Mesothelial cell of epicardium (in vitro differentiated cells): ENCODE results near the gene TMEM151A. TPM values are rescaled to one million over a fixed set of nuclear protein-coding genes. Genes with fewer than 3 reads are reported as not detected.

Source experiments
- DNase-seq, 2 experiments: peaks; one replicate each; pipeline ENCODE4 v3.0.0; 2021; ENCODE audit warnings: low spot score in 2 of 2; ENCODE audit not compliant: unreplicated experiment in 2 of 2
- H3K27ac Mint-ChIP-seq: 2 replicates; pipeline ENCODE4 v1.8.0; 2021; ENCODE audit warnings: mixed read lengths
- H3K27me3 Mint-ChIP-seq: 2 replicates; pipeline ENCODE4 v1.8.0; 2021; ENCODE audit warnings: low read depth, mixed read lengths
- H3K36me3 Mint-ChIP-seq: 2 replicates; pipeline ENCODE4 v1.8.0; 2021; ENCODE audit warnings: mixed read lengths
- H3K4me1 Mint-ChIP-seq: 2 replicates; pipeline ENCODE4 v1.8.0; 2021; ENCODE audit warnings: mixed read lengths
- H3K4me3 Mint-ChIP-seq: 2 replicates; pipeline ENCODE4 v1.8.0; 2021; ENCODE audit warnings: mild to moderate bottlenecking, moderate library complexity, mixed read lengths
- H3K9me3 Mint-ChIP-seq: 2 replicates; pipeline ENCODE4 v1.8.0; 2021; ENCODE audit warnings: mixed read lengths
- CTCF ChIP-seq: fragments of 200-600 bp; sonication (generic); IDR thresholded peaks from one replicate; pipeline ENCODE4 v1.5.0; 2021; ENCODE audit warnings: antibody characterized with exemption; ENCODE audit not compliant: unreplicated experiment
- total RNA-seq: library from RNA; stranded (reverse); gene quantifications from 3 replicates; pipeline ENCODE4 v1.2.1, GENCODE V29; 2021

The TMEM151A gene
- total RNA-seq, 1 donor from 2014 or later, result 1.3 TPM

- Mint-ChIP-seq H3K36me3 (no peaks in the 10 kb centered on the region), H3K4me1 (peaks cover 28% of the 10 kb centered on the region), H3K27ac (peak overlapping the region; percentile 98), H3K27me3 (peaks cover 5% of the 10 kb centered on the region), H3K4me3 (peak overlapping the region; percentile 84), H3K9me3 (no peaks in the 10 kb centered on the region)
- peak; percentile 9 for TF ChIP-seq CTCF
- peak; percentile 82 to 93 for DNase-seq
These were observed 20.4 kb downstream of the TMEM151A start for GRCh38 chr11:66311965-66312548.

GRCh38 chr11:66312549-66313320, 21.0 kb downstream of the TMEM151A start:
- Mint-ChIP-seq H3K9me3 (no peaks in the 10 kb centered on the region), H3K27ac (peak overlapping the region; percentile 98), H3K27me3 (peaks cover 3% of the 10 kb centered on the region), H3K4me1 (peaks cover 34% of the 10 kb centered on the region), H3K36me3 (no peaks in the 10 kb centered on the region), H3K4me3 (peak overlapping the region; percentile 84)
- DNase-seq, result peak; percentile 99 to 100
- no peak for TF ChIP-seq CTCF

- peak overlapping the region; percentile 84 for H3K4me3 Mint-ChIP-seq
- H3K27me3 Mint-ChIP-seq, result peaks cover 3% of the 10 kb centered on the region
- TF ChIP-seq CTCF, result peak; percentile 23
- H3K27ac Mint-ChIP-seq, result peak overlapping the region; percentile 98
- DNase-seq, result peak; percentile 56 to 69
- peaks cover 41% of the 10 kb centered on the region for H3K4me1 Mint-ChIP-seq
- H3K36me3 Mint-ChIP-seq, result no peaks in the 10 kb centered on the region
- H3K9me3 Mint-ChIP-seq, result no peaks in the 10 kb centered on the region
These were observed 21.9 kb downstream of the TMEM151A start for GRCh38 chr11:66313321-66314185.

- no peak for TF ChIP-seq CTCF
- DNase-seq, result no peak
- no peaks in the 10 kb centered on the region for H3K36me3 Mint-ChIP-seq
- H3K4me3 Mint-ChIP-seq, result peak overlapping the region; percentile 84
- peaks cover 47% of the 10 kb centered on the region for H3K4me1 Mint-ChIP-seq
- H3K27me3 Mint-ChIP-seq, result peaks cover 3% of the 10 kb centered on the region
- peak overlapping the region; percentile 98 for H3K27ac Mint-ChIP-seq
- no peaks in the 10 kb centered on the region for H3K9me3 Mint-ChIP-seq
These were observed 22.4 kb downstream of the TMEM151A start for GRCh38 chr11:66314186-66314501.

DNA sequence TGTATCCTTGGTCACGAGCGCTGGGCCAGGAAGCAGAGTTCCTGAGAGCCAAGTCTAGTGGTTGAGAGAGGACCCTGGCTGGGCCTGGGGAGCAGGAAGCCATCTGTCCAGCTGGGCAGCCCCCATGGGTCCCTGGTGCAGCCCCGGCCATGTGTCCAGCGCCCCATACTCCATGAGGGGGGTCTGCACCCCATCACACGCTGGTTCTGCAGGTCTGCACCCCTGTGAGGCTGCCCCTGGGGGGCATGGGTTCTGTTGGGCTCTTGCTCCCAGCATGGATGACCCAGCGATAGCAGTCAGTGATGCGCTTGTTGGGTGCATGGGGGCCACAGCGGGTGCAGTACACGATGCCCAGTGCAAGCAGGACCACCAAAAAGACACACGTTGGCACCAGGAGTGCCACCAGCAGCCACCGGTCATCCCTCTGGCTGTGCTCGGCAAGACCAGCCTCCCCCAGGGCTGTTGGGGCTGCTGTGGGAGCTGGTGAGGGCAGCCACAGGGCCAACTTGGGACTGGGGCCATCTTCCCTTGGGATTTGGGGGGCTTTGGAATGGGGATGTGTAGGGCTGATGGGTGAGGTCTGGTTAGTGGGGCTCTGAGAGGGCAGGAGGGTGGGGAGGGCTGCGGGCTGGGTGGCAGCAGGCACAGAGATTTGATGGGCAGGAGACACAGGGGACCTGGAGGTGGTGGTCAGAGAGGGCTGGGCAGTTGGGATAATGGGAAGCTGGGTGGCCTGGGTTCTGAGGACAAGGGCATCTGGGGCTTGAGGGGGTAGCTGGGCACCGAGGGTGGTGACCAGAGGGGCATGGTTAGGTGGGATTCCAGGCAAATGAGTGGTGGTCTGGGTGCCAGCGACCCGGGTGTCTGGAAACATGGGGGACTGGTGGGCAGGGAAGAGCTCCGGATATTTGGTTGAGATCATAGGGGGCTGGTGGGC, 23.1 kb downstream of the TMEM151A start:
- Mint-ChIP-seq H3K27ac (peak overlapping the region; percentile 98), H3K27me3 (peaks cover under 1% of the 10 kb centered on the region), H3K36me3 (no peaks in the 10 kb centered on the region), H3K4me1 (peaks cover 48% of the 10 kb centered on the region), H3K4me3 (peak overlapping the region; percentile 84), H3K9me3 (peaks cover under 1% of the 10 kb centered on the region)
- no peak for DNase-seq
- no peak for TF ChIP-seq CTCF
